Endodermal cell (in vitro differentiated cells): ENCODE data around the gene TRDN. TPM values are rescaled to one million over a fixed set of nuclear protein-coding genes. Genes with fewer than 3 reads are reported as not detected.
A peak's percentile ranks its signal among the peaks of the same experiment; 100 is the strongest.
"Not testable (repeated sequence)": the region's sequence is repeated elsewhere in the genome, so short reads cannot be mapped to it uniquely, and the experiment has no call there.

Experiments
- DNase-seq: peaks from one replicate; pipeline ENCODE4 v3.0.0-alpha.2; 2017
- H3K27ac ChIP-seq: 2 replicates; pipeline ENCODE4 v1.5.1; 2013; ENCODE audit warnings: mild to moderate bottlenecking, low read depth, low read length, moderate library complexity
- H3K27me3 ChIP-seq: 2 replicates; pipeline ENCODE4 v1.6.1; 2013; ENCODE audit warnings: mild to moderate bottlenecking, low read length, moderate library complexity; ENCODE audit not compliant: insufficient read depth, control insufficient read depth, poor library complexity, severe bottlenecking
- H3K36me3 ChIP-seq: 2 replicates; pipeline ENCODE4 v1.7.0; 2013; ENCODE audit warnings: mild to moderate bottlenecking, low read length, moderate library complexity; ENCODE audit not compliant: control insufficient read depth, insufficient read depth
- H3K4me1 ChIP-seq: one replicate; pipeline ENCODE4 v1.7.0; 2013; ENCODE audit warnings: low read length; ENCODE audit not compliant: control insufficient read depth, insufficient read depth
- H3K4me3 ChIP-seq: 2 replicates; pipeline ENCODE4 v1.5.1; 2013; ENCODE audit warnings: mild to moderate bottlenecking, low read length, moderate library complexity
- H3K9ac ChIP-seq: 2 replicates; pipeline ENCODE4 v1.6.1; 2013; ENCODE audit warnings: mild to moderate bottlenecking, low read length, moderate library complexity; ENCODE audit not compliant: poor library complexity, severe bottlenecking; ENCODE audit errors: extremely low read depth
- H3K9me3 ChIP-seq: 2 replicates; pipeline ENCODE4 v1.6.1; 2013; ENCODE audit warnings: mild to moderate bottlenecking, low read length, moderate library complexity; ENCODE audit not compliant: control insufficient read depth
- H3K27ac Mint-ChIP-seq: 2 replicates; pipeline ENCODE4 v1.8.0; 2020; ENCODE audit warnings: mixed read lengths
- H3K27me3 Mint-ChIP-seq: 2 replicates; pipeline ENCODE4 v1.8.0; 2021; ENCODE audit warnings: mild to moderate bottlenecking, mixed read lengths; ENCODE audit not compliant: insufficient read depth
- H3K36me3 Mint-ChIP-seq: 2 replicates; pipeline ENCODE4 v1.8.0; 2020; ENCODE audit warnings: low read depth, mixed read lengths
- H3K4me1 Mint-ChIP-seq: 2 replicates; pipeline ENCODE4 v1.8.0; 2020; ENCODE audit warnings: mixed read lengths
- H3K4me3 Mint-ChIP-seq: 2 replicates; pipeline ENCODE4 v1.8.0; 2020; ENCODE audit warnings: mild to moderate bottlenecking, moderate library complexity, mixed read lengths
- H3K9me3 Mint-ChIP-seq: 2 replicates; pipeline ENCODE4 v1.8.0; 2020; ENCODE audit warnings: mild to moderate bottlenecking, mixed read lengths
- WGBS, 2 experiments: methylation state at CpG; one replicate each; pipeline versions ENCODE4 v1.1.5 to v1.1.7; 2013; ENCODE audit warnings: missing lambda C conversion rate in 2 of 2, mixed read lengths in 1 of 2; ENCODE audit not compliant: insufficient coverage in 1 of 2, insufficient read length in 1 of 2; 5-methylcytosine and 5-hydroxymethylcytosine counted together
- total RNA-seq, 2 donors: library from RNA; stranded (reverse); fragmentation: NEBNext Ultra II Directional in 1 of 2; extraction: Animal tissue kit (Norgen Biotek cat#: 25700) in 1 of 2; gene quantifications; 2 replicates in 1 of 2; 3 replicates in 1 of 2; pipeline ENCODE4 v1.2.1, GENCODE V29; 2021
- TF ChIP-seq, protein P1 (sequence below): fragments of 200-600 bp; sonication (generic); conservative IDR thresholded peaks from 2 replicates; pipeline ENCODE4 v1.5.0; 2021; ENCODE audit warnings: antibody characterized with exemption, mild to moderate bottlenecking

TRDN gene
- total RNA-seq, 2 donors from 2014 or later: 74.4 to 136 TPM

- Histone ChIP-seq H3K9me3 (peaks cover 25% of the 10 kb centered on the region), H3K4me3 (peak overlapping the region; percentile 89), H3K27ac (no peak overlapping the region), H3K9ac (no peak overlapping the region), H3K27me3 (no peaks in the 10 kb centered on the region), H3K36me3 (peaks cover 5% of the 10 kb centered on the region), H3K4me1 (no peaks in the 10 kb centered on the region)
- TF ChIP-seq, protein P1, sequence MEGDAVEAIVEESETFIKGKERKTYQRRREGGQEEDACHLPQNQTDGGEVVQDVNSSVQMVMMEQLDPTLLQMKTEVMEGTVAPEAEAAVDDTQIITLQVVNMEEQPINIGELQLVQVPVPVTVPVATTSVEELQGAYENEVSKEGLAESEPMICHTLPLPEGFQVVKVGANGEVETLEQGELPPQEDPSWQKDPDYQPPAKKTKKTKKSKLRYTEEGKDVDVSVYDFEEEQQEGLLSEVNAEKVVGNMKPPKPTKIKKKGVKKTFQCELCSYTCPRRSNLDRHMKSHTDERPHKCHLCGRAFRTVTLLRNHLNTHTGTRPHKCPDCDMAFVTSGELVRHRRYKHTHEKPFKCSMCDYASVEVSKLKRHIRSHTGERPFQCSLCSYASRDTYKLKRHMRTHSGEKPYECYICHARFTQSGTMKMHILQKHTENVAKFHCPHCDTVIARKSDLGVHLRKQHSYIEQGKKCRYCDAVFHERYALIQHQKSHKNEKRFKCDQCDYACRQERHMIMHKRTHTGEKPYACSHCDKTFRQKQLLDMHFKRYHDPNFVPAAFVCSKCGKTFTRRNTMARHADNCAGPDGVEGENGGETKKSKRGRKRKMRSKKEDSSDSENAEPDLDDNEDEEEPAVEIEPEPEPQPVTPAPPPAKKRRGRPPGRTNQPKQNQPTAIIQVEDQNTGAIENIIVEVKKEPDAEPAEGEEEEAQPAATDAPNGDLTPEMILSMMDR: no peak
- Mint-ChIP-seq H3K36me3 (peaks cover 35% of the 10 kb centered on the region), H3K4me3 (no peak overlapping the region), H3K9me3 (peaks cover 46% of the 10 kb centered on the region), H3K27me3 (no peaks in the 10 kb centered on the region), H3K4me1 (peaks cover 26% of the 10 kb centered on the region), H3K27ac (peak overlapping the region; percentile 42)
- no peak for DNase-seq
- WGBS, 2 experiments: 43% methylated on average over 1 of the region's 1 CpG; no CpG with 5 or more reads in 1 of the 2 experiments
Observed at GRCh38 chr6:123589317-123589716, 47.4 kb downstream of the TRDN start.

DNA sequence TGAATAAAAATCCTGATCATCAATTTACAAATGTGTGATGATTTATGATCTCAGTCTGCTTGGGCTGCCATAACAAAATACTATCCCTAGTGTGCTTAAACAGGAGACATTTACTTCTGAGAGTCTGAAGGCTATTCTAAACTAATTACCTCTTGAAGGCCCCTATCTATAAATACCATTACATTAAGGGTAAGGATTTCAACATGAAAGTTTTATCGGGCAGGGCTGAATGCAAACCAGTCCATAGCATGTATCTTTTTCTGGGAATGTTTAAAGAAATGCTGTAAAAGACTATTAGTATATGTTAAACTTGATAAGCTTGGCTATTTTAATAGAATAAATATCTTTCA is 48.2 kb downstream of the TRDN start:
- Histone ChIP-seq H3K9me3 (peaks cover 25% of the 10 kb centered on the region), H3K4me1 (no peaks in the 10 kb centered on the region), H3K27me3 (no peaks in the 10 kb centered on the region), H3K4me3 (peak overlapping the region; percentile 89), H3K36me3 (peaks cover 11% of the 10 kb centered on the region), H3K27ac (peak overlapping the region; percentile 41), H3K9ac (peak overlapping the region; percentile 39)
- Mint-ChIP-seq H3K4me3 (peak overlapping the region; percentile 88), H3K4me1 (peaks cover 33% of the 10 kb centered on the region), H3K27ac (peak overlapping the region; percentile 98), H3K36me3 (peaks cover 43% of the 10 kb centered on the region), H3K27me3 (no peaks in the 10 kb centered on the region), H3K9me3 (peaks cover 54% of the 10 kb centered on the region)
- TF ChIP-seq, protein P1: no peak
- no peak for DNase-seq
- WGBS, 2 experiments: 67% methylated on average over 1 of the region's 1 CpG; no CpG with 5 or more reads in 1 of the 2 experiments

- peaks cover 15% of the 10 kb centered on the region for H3K36me3 ChIP-seq
- peaks cover 38% of the 10 kb centered on the region for H3K4me1 Mint-ChIP-seq
- H3K4me3 Mint-ChIP-seq: peak overlapping the region; percentile 88
- H3K27ac Mint-ChIP-seq: peak overlapping the region; percentile 98
- peaks cover 59% of the 10 kb centered on the region for H3K9me3 Mint-ChIP-seq
- H3K9me3 ChIP-seq: peaks cover 25% of the 10 kb centered on the region
- peak; percentile 73 for DNase-seq
- H3K27me3 Mint-ChIP-seq: no peaks in the 10 kb centered on the region
- H3K9ac ChIP-seq: peak overlapping the region; percentile 39
- peak overlapping the region; percentile 47 for H3K27ac ChIP-seq
- peak overlapping the region; percentile 89 for H3K4me3 ChIP-seq
- H3K27me3 ChIP-seq: no peaks in the 10 kb centered on the region
- TF ChIP-seq, protein P1: no peak
- H3K36me3 Mint-ChIP-seq: peaks cover 49% of the 10 kb centered on the region
- H3K4me1 ChIP-seq: no peaks in the 10 kb centered on the region
- WGBS, 2 experiments: 34 to 57% methylated on average over 2 to 4 of the region's 4 CpGs
Observed at GRCh38 chr6:123587838-123588545, 48.8 kb downstream of the TRDN start.

DNA sequence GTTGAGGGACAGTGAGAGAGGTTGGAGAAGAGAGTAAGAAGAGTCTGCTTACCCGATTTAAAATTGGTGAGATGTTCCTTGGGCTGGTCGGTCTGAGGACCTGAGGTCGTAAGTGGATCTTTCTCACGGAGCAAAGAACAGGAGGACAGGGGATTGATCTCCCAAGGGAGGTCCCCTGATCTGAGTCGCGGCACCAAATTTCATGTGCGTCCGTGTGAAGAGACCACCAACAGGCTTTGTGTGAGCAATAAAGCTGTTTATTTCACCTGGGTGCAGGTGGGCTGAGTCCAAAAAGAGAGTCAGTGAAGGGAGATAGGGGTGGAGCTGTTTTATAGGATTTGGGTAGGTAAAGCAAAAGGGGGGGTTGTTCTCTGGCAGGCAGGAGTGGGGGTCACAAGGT is 49.3 kb downstream of the TRDN start:
- H3K4me1 ChIP-seq, H3K27me3 Mint-ChIP-seq, H3K27me3 ChIP-seq, DNase-seq, H3K27ac ChIP-seq: not testable (repeated sequence)
- Histone ChIP-seq H3K9ac (peak overlapping the region; percentile 89), H3K36me3 (peaks cover 19% of the 10 kb centered on the region), H3K4me3 (peak overlapping the region; percentile 89), H3K9me3 (peaks cover 25% of the 10 kb centered on the region)
- peak overlapping the region; percentile 88 for H3K4me3 Mint-ChIP-seq
- WGBS, 2 experiments: 50 to 57% methylated on average over 3 to 8 of the region's 8 CpGs
- H3K27ac Mint-ChIP-seq: peak overlapping the region; percentile 98
- H3K4me1 Mint-ChIP-seq: peaks cover 42% of the 10 kb centered on the region
- peaks cover 55% of the 10 kb centered on the region for H3K36me3 Mint-ChIP-seq
- H3K9me3 Mint-ChIP-seq: peaks cover 63% of the 10 kb centered on the region
